ENCODE results near the gene NBEAL2. TPM values are rescaled to one million over a fixed set of nuclear protein-coding genes. Genes with fewer than 3 reads are reported as not detected.

The NBEAL2 gene
- total RNA-seq, 1 experiment from 2014 or later, result 0.95 TPM

GRCh38 chr3:46993292-46993691, 13.8 kb downstream of the NBEAL2 start:
- Histone ChIP-seq H3K9me3 (replicated peaks) (no peaks in the 10 kb centered on the region), H3K4me3 (no peak overlapping the region)

GRCh38 chr3:46993986-46994385, 14.5 kb downstream of the NBEAL2 start:
- H3K4me3 ChIP-seq, result no peak overlapping the region
- no peaks in the 10 kb centered on the region for H3K36me3 ChIP-seq
- DNase-seq, result no peak
- H3K9me3 ChIP-seq (replicated peaks), result no peaks in the 10 kb centered on the region
- no peak overlapping the region for H3K27ac ChIP-seq
- H3K27me3 ChIP-seq, result no peaks in the 10 kb centered on the region
- H3K4me1 ChIP-seq, result peaks cover 12% of the 10 kb centered on the region

More at GRCh38 chr3:46993292-46993691, 13.8 kb downstream of the NBEAL2 start:
- no peaks in the 10 kb centered on the region for H3K27me3 ChIP-seq
- H3K4me1 ChIP-seq, result peaks cover 12% of the 10 kb centered on the region
- no peak overlapping the region for H3K27ac ChIP-seq
- no peak for DNase-seq
- no peaks in the 10 kb centered on the region for H3K36me3 ChIP-seq

GRCh38 chr3:46994801-46995731, 15.6 kb downstream of the NBEAL2 start:
- DNase-seq, result peak; percentile 64 to 73
- H3K4me1 ChIP-seq, result peaks cover 12% of the 10 kb centered on the region
- no peaks in the 10 kb centered on the region for H3K27me3 ChIP-seq
- no peaks in the 10 kb centered on the region for H3K9me3 ChIP-seq (replicated peaks)
- no peak overlapping the region for H3K4me3 ChIP-seq
- H3K27ac ChIP-seq, result no peak overlapping the region
- no peaks in the 10 kb centered on the region for H3K36me3 ChIP-seq

- no peaks in the 10 kb centered on the region for H3K27me3 ChIP-seq
- DNase-seq, result no peak
Observed at GRCh38 chr3:46995901-46996562, 16.6 kb downstream of the NBEAL2 start.

GRCh38 chr3:46996689-46997452, 17.4 kb downstream of the NBEAL2 start:
- Histone ChIP-seq H3K4me1 (peaks cover 12% of the 10 kb centered on the region), H3K4me3 (no peak overlapping the region), H3K27me3 (no peaks in the 10 kb centered on the region), H3K36me3 (no peaks in the 10 kb centered on the region), H3K9me3 (replicated peaks) (no peaks in the 10 kb centered on the region), H3K27ac (no peak overlapping the region)
- no peak for DNase-seq

More at GRCh38 chr3:46995901-46996562, 16.6 kb downstream of the NBEAL2 start:
- Histone ChIP-seq H3K27ac (no peak overlapping the region), H3K36me3 (no peaks in the 10 kb centered on the region), H3K9me3 (replicated peaks) (no peaks in the 10 kb centered on the region), H3K4me3 (no peak overlapping the region), H3K4me1 (peaks cover 12% of the 10 kb centered on the region)

- Histone ChIP-seq H3K4me3 (no peak overlapping the region), H3K4me1 (peaks cover 12% of the 10 kb centered on the region), H3K9me3 (replicated peaks) (no peaks in the 10 kb centered on the region), H3K27me3 (no peaks in the 10 kb centered on the region), H3K36me3 (no peaks in the 10 kb centered on the region), H3K27ac (no peak overlapping the region)
- no peak for DNase-seq
Observed at GRCh38 chr3:46997453-46998091, 18.1 kb downstream of the NBEAL2 start.

- peak; percentile 49 to 61 for DNase-seq
- Histone ChIP-seq H3K4me1 (peaks cover 12% of the 10 kb centered on the region), H3K27ac (no peak overlapping the region), H3K9me3 (replicated peaks) (no peaks in the 10 kb centered on the region), H3K4me3 (no peak overlapping the region), H3K27me3 (no peaks in the 10 kb centered on the region), H3K36me3 (no peaks in the 10 kb centered on the region)
Observed at GRCh38 chr3:46998121-46998851, 18.8 kb downstream of the NBEAL2 start.

- no peak for DNase-seq
Observed at GRCh38 chr3:46998852-46999515, 19.5 kb downstream of the NBEAL2 start.

GRCh38 chr3:46999516-47000197, 20.2 kb downstream of the NBEAL2 start:
- peaks cover 9% of the 10 kb centered on the region for H3K4me1 ChIP-seq
- no peaks in the 10 kb centered on the region for H3K36me3 ChIP-seq
- H3K9me3 ChIP-seq (replicated peaks), result no peaks in the 10 kb centered on the region
- DNase-seq, result no peak
- H3K27me3 ChIP-seq, result no peaks in the 10 kb centered on the region
- no peak overlapping the region for H3K27ac ChIP-seq
- no peak overlapping the region for H3K4me3 ChIP-seq

More at GRCh38 chr3:46998852-46999515, 19.5 kb downstream of the NBEAL2 start:
- peaks cover 12% of the 10 kb centered on the region for H3K4me1 ChIP-seq
- H3K4me3 ChIP-seq, result no peak overlapping the region
- H3K36me3 ChIP-seq, result no peaks in the 10 kb centered on the region
- H3K27me3 ChIP-seq, result no peaks in the 10 kb centered on the region
- H3K9me3 ChIP-seq (replicated peaks), result no peaks in the 10 kb centered on the region
- no peak overlapping the region for H3K27ac ChIP-seq

GRCh38 chr3:47000198-47000815, 20.8 kb downstream of the NBEAL2 start:
- Histone ChIP-seq H3K4me3 (no peak overlapping the region), H3K4me1 (peaks cover 3% of the 10 kb centered on the region; the same call in 1 of the 2 replicates), H3K36me3 (no peaks in the 10 kb centered on the region), H3K9me3 (replicated peaks) (no peaks in the 10 kb centered on the region), H3K27ac (no peak overlapping the region), H3K27me3 (no peaks in the 10 kb centered on the region)
- no peak for DNase-seq

GRCh38 chr3:47000922-47001730, 21.7 kb downstream of the NBEAL2 start:
- no peak for DNase-seq
- H3K4me3 ChIP-seq, result no peak overlapping the region
- H3K27me3 ChIP-seq, result no peaks in the 10 kb centered on the region
- 0 out of 2 replicates have a peak, but pooled peaks cover 3% of the 10 kb centered on the region for H3K4me1 ChIP-seq
- H3K36me3 ChIP-seq, result no peaks in the 10 kb centered on the region
- no peak overlapping the region for H3K27ac ChIP-seq
- no peaks in the 10 kb centered on the region for H3K9me3 ChIP-seq (replicated peaks)

- H3K9me3 ChIP-seq (replicated peaks), result no peaks in the 10 kb centered on the region
- H3K27me3 ChIP-seq, result no peaks in the 10 kb centered on the region
- no peak overlapping the region for H3K27ac ChIP-seq
- no peak overlapping the region for H3K4me3 ChIP-seq
- H3K4me1 ChIP-seq, result 0 out of 2 replicates have a peak, but pooled peaks cover 3% of the 10 kb centered on the region
- DNase-seq, result no peak
- no peaks in the 10 kb centered on the region for H3K36me3 ChIP-seq
Observed at GRCh38 chr3:47001731-47002170, 22.3 kb downstream of the NBEAL2 start.
